Neuronal stem cell (in vitro differentiated cells): ENCODE data around the gene INAFM2.

Experiments used
- DNase-seq: peaks from one replicate; pipeline ENCODE4 v3.0.0-alpha.2; 2013; ENCODE audit warnings: low spot score
- H2AFZ ChIP-seq: one replicate; pipeline ENCODE4 v1.6.1; 2013; ENCODE audit warnings: mild to moderate bottlenecking, low read length, inconsistent platforms
- H2AK5ac ChIP-seq: 2 replicates; pipeline ENCODE4 v1.6.1; 2013; ENCODE audit warnings: low read depth, mild to moderate bottlenecking, inconsistent platforms, low read length, moderate library complexity, mixed read lengths
- H2BK120ac ChIP-seq: 2 replicates; pipeline ENCODE4 v1.6.1; 2013; ENCODE audit warnings: low read depth, mild to moderate bottlenecking, inconsistent platforms, low read length, moderate library complexity, mixed read lengths
- H2BK12ac ChIP-seq: one replicate; pipeline ENCODE4 v1.6.1; 2013; ENCODE audit warnings: low read length, inconsistent platforms
- H2BK15ac ChIP-seq: 2 replicates; pipeline ENCODE4 v1.6.1; 2013; ENCODE audit warnings: mild to moderate bottlenecking, low read length, inconsistent platforms, mixed read lengths
- H2BK5ac ChIP-seq: one replicate; pipeline ENCODE4 v1.6.1; 2013; ENCODE audit warnings: inconsistent platforms, mild to moderate bottlenecking, low read length, moderate library complexity
- H3K14ac ChIP-seq: one replicate; pipeline ENCODE4 v1.6.1; 2013; ENCODE audit warnings: low read length, inconsistent platforms
- H3K18ac ChIP-seq: 2 replicates; pipeline ENCODE4 v1.6.1; 2013; ENCODE audit warnings: low read length, inconsistent platforms
- H3K23ac ChIP-seq: 2 replicates; pipeline ENCODE4 v1.6.1; 2013; ENCODE audit warnings: low read depth, mild to moderate bottlenecking, mixed read lengths, low read length, inconsistent platforms; ENCODE audit not compliant: poor library complexity
- H3K27ac ChIP-seq: replicated peaks from 3 replicates; pipeline ENCODE4 v1.5.1; 2013; ENCODE audit warnings: low read length, inconsistent platforms
- H3K27me3 ChIP-seq, 3 experiments: 2 replicates each; pipeline ENCODE4 v1.6.1; 2013; ENCODE audit warnings: low read length in 3 of 3, mild to moderate bottlenecking in 2 of 3, inconsistent platforms in 1 of 3, low read depth in 1 of 3, mixed read lengths in 1 of 3, moderate library complexity in 1 of 3; ENCODE audit not compliant: control insufficient read depth in 3 of 3, insufficient read depth in 3 of 3
- H3K36me3 ChIP-seq, 2 donors: replicated peaks in 1 of 2; 2 replicates each; pipeline ENCODE4 v1.6.1; 2013; ENCODE audit warnings: low read length in 2 of 2; ENCODE audit not compliant: control insufficient read depth in 2 of 2, insufficient read depth in 2 of 2
- H3K4ac ChIP-seq: 2 replicates; pipeline ENCODE4 v1.6.1; 2013; ENCODE audit warnings: inconsistent platforms, mild to moderate bottlenecking, low read length, moderate library complexity
- H3K4me1 ChIP-seq, 2 donors: 1 replicate in 1 of 2; 2 replicates in 1 of 2; pipeline ENCODE4 v1.6.1; 2013; ENCODE audit warnings: low read length in 2 of 2, low read depth in 1 of 2; ENCODE audit not compliant: control insufficient read depth in 2 of 2, insufficient read depth in 1 of 2
- H3K4me2 ChIP-seq: one replicate; pipeline ENCODE4 v1.6.1; 2013; ENCODE audit warnings: mild to moderate bottlenecking, low read length, inconsistent platforms; ENCODE audit not compliant: insufficient read depth, poor library complexity, severe bottlenecking
- H3K4me3 ChIP-seq, 2 donors: 2 replicates each; pipeline ENCODE4 v1.5.1; 2013; ENCODE audit warnings: low read length in 2 of 2, mild to moderate bottlenecking in 2 of 2, inconsistent platforms in 1 of 2, moderate library complexity in 1 of 2
- H3K79me1 ChIP-seq: one replicate; pipeline ENCODE4 v1.6.1; 2013; ENCODE audit warnings: low read depth, mild to moderate bottlenecking, inconsistent platforms, low read length, moderate library complexity
- H3K9ac ChIP-seq: one replicate; pipeline ENCODE4 v1.6.1; 2013; ENCODE audit warnings: mild to moderate bottlenecking, low read depth, low read length, inconsistent platforms; ENCODE audit not compliant: poor library complexity
- H3K9me3 ChIP-seq, 2 donors: replicated peaks in 1 of 2; 2 replicates each; pipeline versions ENCODE3 to v1.6.1; 2013; ENCODE audit warnings: low read length in 2 of 2, mild to moderate bottlenecking in 2 of 2, inconsistent platforms in 1 of 2, low read depth in 1 of 2, mixed read lengths in 1 of 2, moderate library complexity in 1 of 2; ENCODE audit not compliant: control insufficient read depth in 2 of 2, insufficient read depth in 1 of 2
- H4K8ac ChIP-seq: one replicate; pipeline ENCODE4 v1.6.1; 2013; ENCODE audit warnings: low read depth, mild to moderate bottlenecking, inconsistent platforms, low read length, moderate library complexity
- H4K91ac ChIP-seq: one replicate; pipeline ENCODE4 v1.6.1; 2013; ENCODE audit warnings: low read length, low read depth, mild to moderate bottlenecking, inconsistent platforms; ENCODE audit not compliant: poor library complexity
- WGBS, 2 donors: extraction: QIAGEN DNeasy Blood & Tissue Kit; methylation state at CpG; one replicate each; pipeline ENCODE4 v1.1.7; 2013; ENCODE audit warnings: missing lambda C conversion rate in 2 of 2, mixed read lengths in 1 of 2; ENCODE audit not compliant: insufficient read length in 2 of 2, insufficient replicate concordance in 1 of 2; ENCODE audit errors: extremely low coverage in 2 of 2; 5-methylcytosine and 5-hydroxymethylcytosine counted together

Gene INAFM2

DNA sequence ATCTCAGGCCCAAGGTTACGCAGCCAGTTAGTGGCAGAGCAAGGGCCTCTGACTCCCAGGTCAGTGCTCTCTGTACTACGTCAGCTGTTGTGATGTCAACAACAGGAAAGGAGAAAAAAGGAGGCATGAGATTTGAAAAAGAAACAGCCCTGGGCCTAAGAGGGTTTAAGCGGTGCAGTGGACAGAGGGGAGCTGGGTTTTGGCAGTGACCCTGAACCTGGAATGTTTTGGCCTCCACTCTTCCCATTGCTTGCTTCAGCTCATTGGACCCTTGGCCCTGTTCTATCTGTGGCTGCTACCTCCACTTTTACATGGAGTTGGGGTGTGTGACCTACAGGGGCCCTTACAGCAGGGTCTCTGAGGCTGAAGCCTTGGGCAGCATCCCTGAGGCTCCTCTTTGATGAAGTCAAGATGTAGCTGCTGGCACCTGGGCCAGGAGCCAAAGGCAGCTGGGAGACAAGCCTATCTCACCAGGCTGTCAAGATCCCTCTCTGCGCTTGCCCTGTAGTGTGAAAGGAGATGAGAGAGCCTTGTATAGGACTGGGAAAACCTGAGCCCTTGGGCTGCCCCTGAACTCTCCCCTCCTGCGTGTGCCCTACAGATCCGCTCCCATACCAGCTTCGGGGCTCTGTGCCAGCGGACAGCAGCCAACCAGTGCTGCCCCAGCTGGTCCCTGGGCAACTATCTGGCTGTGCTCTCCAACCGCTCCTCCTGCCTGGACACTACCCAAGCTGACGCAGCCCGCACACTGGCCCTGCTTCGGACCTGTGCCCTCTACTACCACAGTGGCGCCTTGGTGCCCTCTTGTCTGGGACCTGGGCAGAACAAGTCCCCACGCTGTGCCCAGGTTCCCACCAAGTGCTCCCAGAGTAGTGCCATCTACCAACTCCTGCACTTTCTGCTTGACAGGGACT is 43.2 kb downstream of the INAFM2 start:
- Histone ChIP-seq H3K23ac (peak overlapping the region; percentile 9), H3K14ac (no peak overlapping the region), H3K27me3 (peaks cover 0 to 88% (median 30%) of the 10 kb centered on the region in 3 experiments), H4K91ac (no peak overlapping the region), H3K9me3 (no peaks in the 10 kb centered on the region), H3K27ac (no peak overlapping the region), H3K9ac (no peak overlapping the region), H2BK120ac (no peak overlapping the region), H2BK15ac (no peak overlapping the region), H2BK12ac (no peak overlapping the region), H4K8ac (no peak overlapping the region), H3K18ac (no peak overlapping the region), H3K36me3 (no peaks in the 10 kb centered on the region), H3K4me1 (peaks cover 0 to 6% of the 10 kb centered on the region in 2 donors), H3K4ac (no peak overlapping the region), H2AK5ac (no peak overlapping the region), H2AFZ (no peak overlapping the region), H2BK5ac (no peak overlapping the region), H3K4me2 (no peak overlapping the region), H3K79me1 (no peaks in the 10 kb centered on the region), H3K4me3 (no peak overlapping the region)
- no CpG with 5 or more reads among the region's 14 CpGs for WGBS, 2 donors
- no peak for DNase-seq

DNA sequence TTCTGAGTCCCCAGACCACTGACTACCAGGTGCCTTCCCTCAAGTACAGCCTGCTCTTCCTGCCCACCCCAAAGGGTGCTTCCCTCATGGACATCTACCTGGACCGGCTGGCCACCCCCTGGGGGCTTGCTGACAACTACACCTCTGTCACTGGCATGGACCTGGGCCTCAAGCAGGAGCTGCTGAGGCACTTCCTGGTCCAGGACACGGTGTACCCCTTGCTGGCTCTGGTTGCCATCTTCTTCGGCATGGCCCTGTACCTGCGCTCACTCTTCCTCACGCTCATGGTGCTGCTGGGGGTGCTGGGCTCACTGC is 43.8 kb downstream of the INAFM2 start:
- peak overlapping the region; percentile 32 for H3K23ac ChIP-seq
- no peaks in the 10 kb centered on the region for H3K9me3 ChIP-seq
- H3K36me3 ChIP-seq = no peaks in the 10 kb centered on the region
- H3K9ac ChIP-seq = peak overlapping the region; percentile 77
- H3K4me3 ChIP-seq = no peak overlapping the region
- no peak for DNase-seq
- H4K8ac ChIP-seq = no peak overlapping the region
- peak overlapping the region; percentile 99 for H2AFZ ChIP-seq
- H3K27me3 ChIP-seq = peaks cover 0 to 85% (median 28%) of the 10 kb centered on the region in 3 experiments
- no CpG with 5 or more reads among the region's 5 CpGs for WGBS, 2 donors
- no peak overlapping the region for H2BK12ac ChIP-seq
- no peaks in the 10 kb centered on the region for H3K79me1 ChIP-seq
- no peak overlapping the region for H2BK15ac ChIP-seq
- H2BK120ac ChIP-seq = no peak overlapping the region
- H4K91ac ChIP-seq = no peak overlapping the region
- peak overlapping the region; percentile 1 for H2AK5ac ChIP-seq
- H3K18ac ChIP-seq = peak overlapping the region; percentile 85
- peak overlapping the region; percentile 55 for H3K4me2 ChIP-seq
- peaks cover 0 to 6% of the 10 kb centered on the region in 2 donors for H3K4me1 ChIP-seq
- H2BK5ac ChIP-seq = no peak overlapping the region
- no peak overlapping the region for H3K14ac ChIP-seq
- H3K27ac ChIP-seq = no peak overlapping the region
- H3K4ac ChIP-seq = no peak overlapping the region

DNA sequence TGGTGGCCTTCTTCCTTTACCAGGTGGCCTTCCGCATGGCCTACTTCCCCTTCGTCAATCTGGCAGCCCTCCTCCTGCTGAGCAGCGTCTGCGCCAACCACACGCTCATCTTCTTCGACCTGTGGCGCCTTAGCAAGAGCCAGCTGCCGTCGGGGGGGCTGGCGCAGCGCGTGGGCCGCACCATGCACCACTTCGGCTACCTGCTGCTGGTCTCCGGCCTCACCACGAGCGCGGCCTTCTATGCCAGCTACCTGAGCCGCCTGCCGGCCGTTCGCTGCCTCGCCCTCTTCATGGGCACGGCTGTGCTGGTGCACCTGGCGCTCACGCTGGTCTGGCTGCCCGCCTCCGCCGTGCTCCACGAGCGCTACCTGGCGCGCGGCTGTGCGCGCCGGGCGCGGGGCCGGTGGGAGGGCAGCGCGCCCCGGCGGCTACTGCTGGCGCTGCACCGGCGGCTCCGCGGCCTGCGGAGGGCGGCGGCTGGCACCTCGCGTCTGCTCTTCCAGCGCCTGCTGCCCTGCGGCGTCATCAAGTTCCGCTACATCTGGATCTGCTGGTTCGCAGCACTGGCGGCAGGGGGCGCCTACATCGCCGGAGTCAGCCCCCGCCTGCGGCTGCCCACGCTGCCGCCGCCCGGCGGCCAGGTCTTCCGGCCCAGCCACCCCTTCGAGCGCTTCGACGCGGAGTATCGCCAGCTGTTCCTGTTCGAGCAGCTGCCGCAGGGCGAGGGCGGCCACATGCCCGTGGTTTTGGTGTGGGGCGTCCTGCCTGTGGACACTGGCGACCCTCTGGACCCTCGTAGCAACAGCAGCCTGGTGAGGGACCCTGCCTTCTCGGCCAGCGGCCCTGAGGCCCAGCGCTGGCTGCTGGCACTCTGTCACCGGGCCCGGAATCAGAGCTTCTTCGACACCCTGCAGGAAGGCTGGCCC is 44.5 kb downstream of the INAFM2 start:
- Histone ChIP-seq H3K36me3 (no peaks in the 10 kb centered on the region), H4K8ac (peak overlapping the region; percentile 78), H3K27me3 (peaks cover 0 to 86% (median 28%) of the 10 kb centered on the region in 3 experiments), H2AFZ (peak overlapping the region; percentile 99), H3K27ac (no peak overlapping the region), H3K4me2 (peak overlapping the region; percentile 55), H2BK120ac (no peak overlapping the region), H3K9ac (peak overlapping the region; percentile 80), H3K4ac (no peak overlapping the region), H4K91ac (no peak overlapping the region), H3K4me1 (peaks cover 2 to 6% of the 10 kb centered on the region in 2 donors), H3K4me3 (peak overlapping the region; percentile 31 to 53), H2BK15ac (peak overlapping the region; percentile 74), H3K14ac (no peak overlapping the region), H3K23ac (peak overlapping the region; percentile 32), H2AK5ac (peak overlapping the region; percentile 47), H3K18ac (peak overlapping the region; percentile 93), H3K79me1 (no peaks in the 10 kb centered on the region), H2BK12ac (no peak overlapping the region), H2BK5ac (no peak overlapping the region), H3K9me3 (no peaks in the 10 kb centered on the region)
- DNase-seq = peak; percentile 86
- WGBS, 2 donors = no CpG with 5 or more reads among the region's 91 CpGs
